Measurements from ENCODE around the gene SNRPA1.

The SNRPA1 gene

DNA sequence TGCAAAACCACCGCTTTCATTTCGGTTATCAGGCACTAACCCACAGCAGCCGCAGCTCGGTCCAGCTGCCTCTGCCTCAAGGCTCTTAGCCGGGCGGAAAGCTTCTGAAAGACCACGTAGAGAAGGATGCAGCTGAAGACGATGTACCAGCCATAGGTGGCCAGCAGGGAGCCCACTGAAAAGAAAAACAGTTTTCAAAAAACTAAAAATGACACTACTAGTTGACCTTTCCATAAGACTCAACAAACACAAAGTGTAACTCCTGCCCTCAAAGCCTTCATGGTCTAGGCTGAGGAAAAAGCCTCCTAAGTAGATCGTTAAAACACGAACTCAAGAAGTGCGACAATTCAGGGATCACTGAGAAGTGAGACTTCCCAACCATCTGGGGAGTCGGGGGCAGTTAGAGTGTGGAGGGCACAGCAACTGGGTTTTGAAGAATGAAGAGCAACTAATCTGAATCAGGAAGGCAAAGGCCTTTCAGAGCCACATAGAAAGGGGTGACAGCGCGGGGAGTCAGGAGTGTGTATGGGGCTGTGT lies 18.5 kb downstream of the SNRPA1 start:
- POLR2A ChIA-PET, result interaction anchor here (0.7 kb wide), 2 partner anchors 71 to 210 kb away, joined by 3 read pairs; no protein-coding TSS in a partner anchor
- no peak for DNase-seq (ENCODE audit: low read depth, low spot score)

DNA sequence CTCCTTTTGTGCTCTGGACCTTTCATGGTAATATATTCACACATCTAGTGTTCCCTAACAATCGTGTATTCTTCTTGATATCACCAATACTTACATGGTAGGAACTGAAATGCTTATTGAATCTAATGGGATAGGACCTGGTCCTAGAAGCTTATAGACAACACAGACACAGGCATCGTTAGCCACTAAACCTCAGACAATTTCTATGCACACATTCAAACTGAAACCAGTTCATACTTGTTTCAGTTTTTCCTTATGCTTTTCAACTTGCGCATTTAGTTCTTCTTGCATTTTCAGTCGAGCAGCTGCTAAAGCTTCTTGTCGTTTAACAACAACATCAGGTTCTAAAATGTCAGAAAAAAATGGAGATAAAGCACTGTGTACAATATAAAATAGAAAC lies 20.0 kb downstream of the SNRPA1 start:
- no peak for TF ChIP-seq CTCF (IDR thresholded peaks at IDR 0.05; ENCODE audit: insufficient read depth, low read length, missing control alignments)
- POLR2A ChIA-PET, result no interaction called here
- no peak for DNase-seq (ENCODE audit: low read depth, low spot score)
- CTCF ChIA-PET, result interaction anchor here (0.9 to 4.3 kb wide), 4 partner anchors 14 to 267 kb away, joined by 3 to 31 read pairs (median 6); no protein-coding TSS in a partner anchor
- no peak overlapping the region for H3K4me3 ChIP-seq (ENCODE audit: low read depth, low read length)

More for the DNA sequence above, 18.5 kb downstream of the SNRPA1 start:
- CTCF ChIA-PET, result interaction anchor here (0.7 to 4.3 kb wide), 4 partner anchors 9 to 268 kb away, joined by 3 to 31 read pairs (median 4); no protein-coding TSS in a partner anchor
- H3K4me3 ChIP-seq (ENCODE audit: low read depth, low read length), result peak overlapping the region; percentile 95
- peak; percentile 20 for TF ChIP-seq CTCF (IDR thresholded peaks at IDR 0.05; ENCODE audit: insufficient read depth, low read length, missing control alignments)

- ChIA-PET POLR2A (no interaction called here), CTCF (interaction anchor here (0.7 to 4.3 kb wide), 9 partner anchors 12 to 368 kb away, joined by 3 to 31 read pairs (median 4); no protein-coding TSS in a partner anchor)
- TF ChIP-seq CTCF (IDR thresholded peaks at IDR 0.05; ENCODE audit: insufficient read depth, low read length, missing control alignments), result no peak
These were observed 21.5 kb downstream of the SNRPA1 start for GRCh38 chr15:101273534-101273933.

GRCh38 chr15:101272584-101272983 lies 22.5 kb downstream of the SNRPA1 start:
- TF ChIP-seq CTCF (IDR thresholded peaks at IDR 0.05; ENCODE audit: insufficient read depth, low read length, missing control alignments), result no peak
- ChIA-PET CTCF (interaction anchor here (1.1 to 4.3 kb wide), 8 partner anchors 11 to 369 kb away, joined by 3 to 31 read pairs (median 5); no protein-coding TSS in a partner anchor), POLR2A (no interaction called here)
- DNase-seq (ENCODE audit: low read depth, low spot score), result no peak
- no peak overlapping the region for H3K4me3 ChIP-seq (ENCODE audit: low read depth, low read length)

More at GRCh38 chr15:101273534-101273933, 21.5 kb downstream of the SNRPA1 start:
- H3K4me3 ChIP-seq (ENCODE audit: low read depth, low read length), result no peak overlapping the region
- DNase-seq (ENCODE audit: low read depth, low spot score), result no peak

GRCh38 chr15:101269479-101270223 lies 25.4 kb downstream of the SNRPA1 start:
- ChIA-PET POLR2A (no interaction called here), CTCF (interaction anchor here (0.9 to 2.4 kb wide), 5 partner anchors 9 to 253 kb away, joined by 3 to 7 read pairs (median 3); no protein-coding TSS in a partner anchor)
- H3K4me3 ChIP-seq (ENCODE audit: low read depth, low read length), result no peak overlapping the region
- TF ChIP-seq CTCF (IDR thresholded peaks at IDR 0.05; ENCODE audit: insufficient read depth, low read length, missing control alignments), result peak; percentile 39
- no peak for DNase-seq (ENCODE audit: low read depth, low spot score)

Measured in AG04449 (cell line).